Measurements from ENCODE around the gene AVPR1B. TPM values are rescaled to one million over a fixed set of nuclear protein-coding genes. Genes with fewer than 3 reads are reported as not detected.

AVPR1B gene
- total RNA-seq, 1 donor from 2014 or later, result not detected

- DNase-seq (ENCODE audit: low read depth), result peak; percentile 21
Observed at GRCh38 chr1:206112600-206113301, 4.4 kb downstream of the AVPR1B start.

- DNase-seq (ENCODE audit: low read depth), result peak; percentile 47
Observed at GRCh38 chr1:206111271-206111927, 5.8 kb downstream of the AVPR1B start.

- no peak for DNase-seq (ENCODE audit: low read depth)
Observed at GRCh38 chr1:206110820-206111219, 6.4 kb downstream of the AVPR1B start.

DNA sequence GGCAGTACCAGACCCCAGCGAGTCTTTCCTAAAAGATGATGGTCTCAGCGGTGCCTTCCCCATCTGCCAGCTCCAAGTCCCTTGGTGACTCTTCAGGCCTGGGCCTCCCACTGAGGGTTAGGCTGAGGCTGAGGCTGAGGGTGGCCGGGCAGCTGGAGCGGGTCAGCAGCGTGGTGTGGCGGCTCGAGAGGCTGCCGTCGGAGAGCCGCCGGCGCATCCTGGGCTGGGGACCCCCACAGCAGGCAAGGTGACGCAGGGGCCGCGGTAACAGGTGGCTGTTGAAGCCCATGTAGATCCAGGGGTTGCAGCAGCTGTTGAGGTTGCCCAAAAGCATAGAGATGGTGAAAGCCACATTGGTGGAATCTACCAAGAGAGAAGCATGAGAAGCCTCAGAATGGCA lies 7.0 kb downstream of the AVPR1B start:
- no peak for DNase-seq (ENCODE audit: low read depth)

GRCh38 chr1:206109718-206110117 lies 7.5 kb downstream of the AVPR1B start:
- DNase-seq (ENCODE audit: low read depth), result no peak

GRCh38 chr1:206108635-206109034 lies 8.6 kb downstream of the AVPR1B start:
- no peak for DNase-seq (ENCODE audit: low read depth)

GRCh38 chr1:206107168-206107544 lies 10.0 kb downstream of the AVPR1B start:
- DNase-seq (ENCODE audit: low read depth), result no peak

DNA sequence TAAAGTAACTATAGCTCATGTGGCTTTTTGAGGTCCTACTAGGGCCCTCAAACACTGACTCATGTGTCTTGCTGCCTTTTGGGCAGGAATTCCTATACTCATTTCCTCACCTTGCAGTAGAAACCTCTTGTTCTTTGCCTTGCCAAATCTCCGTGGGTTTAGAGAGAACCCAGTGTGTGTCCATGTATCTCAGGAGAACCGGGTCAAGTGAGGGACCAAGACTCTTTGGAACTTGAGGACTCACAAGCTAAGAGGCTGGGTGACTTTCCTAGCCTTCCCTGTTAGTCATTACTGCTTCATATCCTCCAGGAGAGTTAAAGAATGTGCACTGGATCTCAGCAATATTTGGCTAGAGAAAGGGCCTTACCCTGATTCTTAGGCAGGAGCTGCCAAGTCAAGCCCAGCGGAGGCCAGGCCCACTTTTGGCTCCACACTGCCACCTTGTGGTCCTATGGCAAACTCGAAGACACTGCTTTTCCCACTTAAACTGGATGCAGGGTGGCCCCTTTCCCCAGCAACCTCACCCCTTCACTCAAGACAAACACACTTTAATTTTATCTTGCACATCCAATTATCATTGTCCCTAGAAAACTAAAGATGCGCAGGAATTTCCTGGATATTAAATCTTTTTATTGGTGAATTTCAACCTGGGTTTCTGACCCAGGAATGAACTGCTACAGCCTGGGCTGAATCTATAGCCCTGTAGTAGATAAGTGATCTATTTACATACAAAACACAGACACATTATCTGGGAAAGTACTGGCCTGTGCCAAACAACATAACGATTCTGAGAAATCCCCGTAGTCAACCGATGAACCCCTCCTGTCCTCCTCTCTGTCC lies 10.6 kb downstream of the AVPR1B start:
- DNase-seq (ENCODE audit: low read depth), result peak; percentile 72

DNA sequence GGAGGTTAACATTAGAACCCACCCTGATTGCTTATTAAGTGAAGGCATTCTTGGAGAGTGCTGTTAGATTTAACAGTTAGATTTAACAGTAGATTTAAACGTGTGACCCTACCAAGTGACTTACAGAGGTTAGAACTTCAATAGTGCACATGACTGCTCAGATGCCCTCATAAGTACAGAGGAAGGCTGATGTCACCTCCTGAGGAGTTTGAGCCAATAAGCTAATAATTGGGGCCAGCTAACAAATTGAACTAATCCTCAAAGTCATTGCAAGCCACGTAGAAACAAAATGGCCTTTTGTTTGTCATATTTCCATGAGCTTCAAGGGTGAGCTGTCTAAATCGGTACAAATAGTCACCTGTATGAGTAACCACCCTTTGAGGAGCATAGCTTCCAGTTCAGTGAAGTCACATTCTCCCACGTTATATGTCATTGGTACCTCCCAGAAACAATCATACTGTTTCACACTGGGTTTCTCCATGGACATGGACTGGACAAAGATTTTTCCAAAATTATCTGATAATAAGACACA lies 11.7 kb downstream of the AVPR1B start:
- DNase-seq (ENCODE audit: low read depth), result no peak

DNA sequence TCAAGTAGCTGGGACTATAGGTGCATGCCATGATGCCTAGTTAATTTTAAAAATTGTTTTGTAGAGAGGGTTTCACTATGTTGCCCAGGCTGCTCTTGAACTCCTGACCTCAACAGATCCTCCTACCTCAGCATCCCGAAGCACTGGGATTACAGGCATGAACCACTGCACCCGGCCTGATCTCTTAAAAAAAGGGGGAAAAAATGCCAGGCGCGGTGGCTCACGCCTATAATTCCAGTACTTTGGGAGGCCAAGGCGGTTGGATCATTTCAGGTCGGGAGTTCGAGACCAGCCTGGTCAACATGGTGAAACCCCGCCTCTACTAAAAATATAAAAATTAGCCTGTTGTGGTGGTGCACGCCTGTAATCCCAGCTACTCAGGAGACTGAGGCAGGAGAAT lies 13.2 kb downstream of the AVPR1B start:
- no peak for DNase-seq (ENCODE audit: low read depth)

- no peak for DNase-seq (ENCODE audit: low read depth)
Observed at GRCh38 chr1:206102292-206102936, 14.8 kb downstream of the AVPR1B start.

DNA sequence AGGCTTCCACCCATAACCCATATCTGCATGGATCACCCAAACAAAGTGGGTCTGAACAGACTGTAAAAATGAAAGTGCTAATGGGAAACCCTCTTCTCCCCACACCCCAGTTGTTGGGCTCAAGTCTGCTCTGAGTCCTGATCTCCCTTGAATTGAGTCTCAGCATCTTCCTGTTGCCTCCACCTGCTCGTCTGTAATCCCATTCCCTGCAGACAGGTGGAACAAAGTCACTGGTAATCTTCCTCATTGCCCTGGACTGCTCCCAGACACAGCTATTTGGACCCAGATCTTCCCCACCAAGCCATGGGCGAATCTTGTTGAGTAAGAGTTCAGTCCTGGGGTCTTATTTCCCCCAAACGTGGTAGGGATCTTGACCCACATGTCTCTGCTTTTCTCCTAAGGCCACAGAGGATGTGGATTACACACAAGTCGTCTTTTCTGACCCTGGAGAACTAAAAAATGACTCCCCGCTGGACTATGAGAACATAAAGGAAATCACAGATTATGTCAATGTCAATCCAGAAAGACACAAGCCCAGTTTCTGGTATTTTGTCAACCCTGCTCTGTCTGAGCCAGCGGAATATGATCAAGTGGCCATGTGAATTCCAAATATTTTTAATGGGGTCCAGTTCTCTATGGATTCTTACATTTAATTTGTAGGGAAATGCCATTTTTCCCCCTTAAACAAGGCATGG lies 15.7 kb downstream of the AVPR1B start:
- DNase-seq (ENCODE audit: low read depth), result no peak

DNA sequence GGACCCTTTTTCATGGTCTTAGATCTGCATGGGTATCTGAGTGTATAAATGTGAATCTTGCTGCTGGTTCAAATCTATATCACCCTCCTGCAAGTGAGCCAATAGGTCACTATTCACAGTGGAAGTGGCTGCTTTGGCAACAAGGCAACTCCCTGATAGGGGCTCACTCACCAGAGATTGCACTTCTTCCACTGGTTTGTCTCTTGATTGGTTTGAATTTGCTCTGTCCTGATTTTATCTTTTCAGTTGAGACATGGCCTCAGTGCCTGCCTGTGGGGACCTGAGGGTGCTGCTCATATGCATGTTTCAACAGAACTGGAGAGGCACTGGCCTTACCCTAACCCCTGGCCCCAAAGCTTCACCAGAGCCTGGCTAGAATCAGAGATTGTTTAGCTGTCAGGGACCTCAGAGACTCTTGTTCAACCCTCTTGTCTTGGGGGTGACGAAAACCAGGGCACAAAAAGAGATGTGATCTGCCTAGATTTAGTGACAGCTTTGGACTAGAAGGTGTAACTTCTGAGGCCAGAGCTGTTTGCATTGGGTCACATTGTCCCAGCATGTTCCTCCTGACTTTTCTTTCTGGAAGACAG lies 16.9 kb downstream of the AVPR1B start:
- DNase-seq (ENCODE audit: low read depth), result no peak

DNA sequence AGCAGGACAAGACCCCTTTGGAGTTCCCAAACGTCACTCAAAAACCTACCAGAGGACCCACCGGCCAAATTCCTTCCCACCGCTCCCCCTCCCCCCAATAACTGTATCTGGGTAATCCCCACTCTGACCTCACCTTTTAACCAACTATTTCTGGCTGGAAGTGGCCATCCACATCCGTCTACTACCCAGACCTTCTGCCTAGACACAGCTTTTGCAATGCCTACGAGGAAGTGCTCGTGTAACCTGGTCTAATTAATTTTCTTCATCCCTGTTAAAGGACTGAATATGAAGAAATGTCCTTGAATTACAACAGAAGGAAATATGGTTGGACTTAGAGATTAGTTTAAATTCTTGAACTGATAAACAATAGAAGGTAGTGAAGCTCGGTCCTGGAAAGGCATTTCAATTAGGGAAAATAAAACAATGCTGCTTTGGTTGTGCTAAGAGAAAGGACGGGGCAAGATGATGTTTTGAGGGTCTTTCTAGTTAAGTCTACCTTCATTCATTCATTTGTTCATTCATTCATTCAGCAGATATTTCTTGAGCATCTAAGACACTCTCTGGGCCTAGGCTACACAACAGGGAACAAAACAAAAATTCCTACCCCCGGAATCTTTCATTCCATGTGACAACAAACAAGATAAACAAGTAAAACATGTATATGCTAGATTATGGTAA lies 18.8 kb downstream of the AVPR1B start:
- DNase-seq (ENCODE audit: low read depth), result no peak

- no peak for DNase-seq (ENCODE audit: low read depth)
Observed at GRCh38 chr1:206097381-206097780, 19.8 kb downstream of the AVPR1B start.

DNA sequence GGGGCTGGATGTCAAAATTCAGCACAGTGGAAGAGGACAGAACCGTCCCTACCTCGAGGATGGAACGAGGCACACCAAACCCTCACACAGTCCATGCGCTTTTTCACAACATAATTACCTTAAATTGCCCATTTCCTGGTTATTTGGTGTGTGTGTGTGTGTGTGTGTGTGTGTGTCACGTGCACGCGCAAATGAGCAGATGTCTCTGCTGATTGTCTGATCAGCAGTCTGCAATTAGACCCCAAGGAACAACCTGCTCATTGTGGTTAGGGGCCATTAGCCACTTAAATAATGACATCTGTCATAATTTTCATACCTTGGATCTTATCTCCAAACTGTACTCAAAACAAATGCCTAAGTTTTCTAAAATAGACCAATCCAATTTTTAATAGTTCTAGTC lies 23.2 kb downstream of the AVPR1B start:
- no peak for DNase-seq (ENCODE audit: low read depth)

- no peak for DNase-seq (ENCODE audit: low read depth)
Observed at GRCh38 chr1:206089341-206089740, 27.8 kb downstream of the AVPR1B start.

DNA sequence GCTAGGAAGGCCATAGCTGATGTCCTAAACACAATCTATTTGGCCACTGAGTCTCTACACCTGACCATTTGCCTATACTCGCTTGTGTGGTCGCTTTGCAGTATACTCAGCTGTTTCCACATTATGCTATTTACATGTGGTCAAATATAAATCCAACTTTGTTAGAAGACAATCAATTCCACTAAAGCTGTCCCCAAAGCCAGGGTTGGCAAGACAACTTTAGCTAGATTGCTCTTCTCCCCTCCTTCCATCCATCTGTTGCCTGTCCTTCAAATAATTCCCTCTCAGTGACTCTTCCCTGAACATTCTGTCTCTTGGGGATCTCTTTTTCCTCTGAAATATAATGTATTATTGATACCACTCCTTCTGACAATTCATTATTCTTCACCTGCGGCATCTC lies 30.1 kb downstream of the AVPR1B start:
- DNase-seq (ENCODE audit: low read depth), result no peak

DNA sequence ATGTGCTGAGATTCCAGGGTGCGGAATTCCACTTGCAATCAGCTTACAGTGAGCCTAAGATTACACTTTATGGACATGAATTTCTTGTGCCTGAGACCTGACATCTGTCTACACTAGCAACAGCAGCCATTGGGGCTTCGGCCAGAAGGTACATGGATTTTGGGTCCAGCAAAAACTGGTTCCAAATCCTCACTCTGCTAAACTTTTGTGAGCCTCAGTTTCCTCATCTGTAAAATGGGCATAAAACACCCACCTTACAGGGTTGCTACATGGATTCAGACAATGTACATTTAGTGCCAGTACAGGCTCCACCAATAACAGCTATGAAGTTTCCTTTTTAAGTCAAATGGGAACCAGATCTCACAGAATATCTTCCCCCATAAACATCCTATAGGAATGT lies 33.4 kb downstream of the AVPR1B start:
- DNase-seq (ENCODE audit: low read depth), result no peak
